ENCODE results near the gene DYNLL2.
A peak's percentile ranks its signal among the peaks of the same experiment; 100 is the strongest.

DYNLL2 gene

GRCh38 chr17:58084317-58084981, 1.2 kb downstream of the DYNLL2 start:
- TF ChIP-seq TAF1 (IDR thresholded peaks at IDR 0.05; ENCODE audit: low read depth, low read length), result no peak
- no peak for TF ChIP-seq POLR2AphosphoS5 (IDR thresholded peaks at IDR 0.05; ENCODE audit: low read depth, low read length)
- TF ChIP-seq PAX5 (IDR thresholded peaks at IDR 0.05; ENCODE audit: insufficient read depth, low read length, severe bottlenecking), result no peak
- no peak for TF ChIP-seq SPI1 (IDR thresholded peaks at IDR 0.05; ENCODE audit: low read depth, low read length)
- 0 out of 2 replicates have a peak, but pooled peaks have one; percentile 19 for TF ChIP-seq POU2F2 (IDR thresholded peaks at IDR 0.05; ENCODE audit: low read depth, low read length)
- no peak for TF ChIP-seq POLR2A (IDR thresholded peaks at IDR 0.05; ENCODE audit: low read depth, low read length)
- FAIRE-seq (peak; percentile 57), DNase-seq (ENCODE audit: insufficient read length, low spot score) (peak; percentile 35)

DNA sequence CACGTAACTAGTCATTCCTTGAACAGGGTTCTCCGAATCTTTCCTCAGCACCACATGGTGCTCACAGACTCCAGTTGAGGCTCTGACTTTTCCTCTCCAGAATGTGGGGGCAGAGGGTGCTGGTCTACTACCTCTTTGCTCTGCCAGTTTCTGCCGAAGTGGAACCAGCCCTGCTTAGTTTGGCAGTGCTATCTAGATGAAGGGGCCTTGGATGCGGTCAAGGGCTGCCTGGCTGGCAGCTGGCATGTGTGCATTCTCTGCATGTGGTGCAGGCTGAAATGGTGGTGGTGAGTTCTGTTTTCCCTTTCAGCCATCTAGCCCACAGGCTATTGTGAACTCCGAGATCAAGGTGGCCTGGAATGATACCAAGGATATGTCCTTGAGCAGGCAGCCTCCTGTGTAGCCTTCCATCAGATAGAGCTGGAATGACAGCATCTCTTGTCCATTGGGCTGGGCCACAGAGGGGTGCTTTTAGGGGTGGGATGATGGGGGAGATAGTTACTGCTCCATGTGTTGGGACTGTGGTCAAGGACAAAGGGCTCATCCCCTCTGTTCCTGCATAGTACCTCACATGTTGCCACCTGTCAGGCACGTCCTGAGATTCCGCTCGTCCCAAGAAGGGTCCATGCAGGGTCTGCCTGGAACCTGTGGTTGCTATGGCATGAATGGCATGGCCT, 2.0 kb downstream of the DYNLL2 start:
- FAIRE-seq (no peak), DNase-seq (ENCODE audit: insufficient read length, low spot score) (no peak)
- TF ChIP-seq TAF1 (IDR thresholded peaks at IDR 0.05; ENCODE audit: low read depth, low read length), result no peak
- no peak for TF ChIP-seq POU2F2 (IDR thresholded peaks at IDR 0.05; ENCODE audit: low read depth, low read length)
- TF ChIP-seq PAX5 (IDR thresholded peaks at IDR 0.05; ENCODE audit: insufficient read depth, low read length, severe bottlenecking), result no peak

DNA sequence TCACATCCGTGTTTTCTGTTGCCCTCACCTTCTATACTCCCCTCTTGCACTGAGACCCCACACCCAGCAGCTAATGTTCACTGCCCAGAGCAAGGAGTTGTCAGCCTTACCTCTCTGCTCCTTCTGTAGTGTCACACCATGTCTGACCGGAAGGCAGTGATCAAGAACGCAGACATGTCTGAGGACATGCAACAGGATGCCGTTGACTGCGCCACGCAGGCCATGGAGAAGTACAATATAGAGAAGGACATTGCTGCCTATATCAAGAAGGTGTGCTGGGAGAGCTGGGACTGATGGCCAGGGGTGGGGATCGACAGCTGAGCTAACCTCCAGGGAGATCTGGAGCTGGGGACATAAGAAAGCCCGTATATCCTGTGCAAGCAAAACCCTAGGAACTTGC, 3.7 kb downstream of the DYNLL2 start:
- no peak for TF ChIP-seq POLR2A (IDR thresholded peaks at IDR 0.05; ENCODE audit: low read depth, low read length)
- no peak for TF ChIP-seq POU2F2 (IDR thresholded peaks at IDR 0.05; ENCODE audit: low read depth, low read length)
- TF ChIP-seq TAF1 (IDR thresholded peaks at IDR 0.05; ENCODE audit: low read depth, low read length), result no peak
- TF ChIP-seq POLR2AphosphoS5 (IDR thresholded peaks at IDR 0.05; ENCODE audit: low read depth, low read length), result no peak
- TF ChIP-seq SPI1 (IDR thresholded peaks at IDR 0.05; ENCODE audit: low read depth, low read length), result no peak
- no peak for TF ChIP-seq PAX5 (IDR thresholded peaks at IDR 0.05; ENCODE audit: insufficient read depth, low read length, severe bottlenecking)
- DNase-seq (ENCODE audit: insufficient read length, low spot score), result no peak
- FAIRE-seq, result no peak

DNA sequence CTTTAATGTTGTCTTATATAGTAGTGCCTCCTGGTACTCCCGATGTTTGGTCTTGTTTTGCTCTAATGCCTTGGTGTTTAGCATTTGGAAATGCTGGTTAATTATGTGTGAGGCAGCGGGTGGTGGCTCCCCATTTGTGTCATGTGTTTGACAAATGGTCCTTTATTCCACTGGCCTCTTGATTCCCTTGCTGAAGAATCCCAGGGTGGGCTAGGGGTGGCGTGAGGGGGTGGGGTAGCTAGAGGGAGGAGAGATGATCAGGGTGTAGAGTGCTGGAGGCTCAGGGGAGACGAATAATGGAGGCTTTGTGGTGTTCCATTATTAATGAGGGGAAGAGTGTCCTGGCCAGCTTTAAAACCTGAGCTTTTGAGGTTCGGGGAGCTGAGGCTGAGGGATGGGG, 5.4 kb downstream of the DYNLL2 start:
- no peak for TF ChIP-seq TAF1 (IDR thresholded peaks at IDR 0.05; ENCODE audit: low read depth, low read length)
- TF ChIP-seq POLR2A (IDR thresholded peaks at IDR 0.05; ENCODE audit: low read depth, low read length), result no peak
- no peak for TF ChIP-seq PAX5 (IDR thresholded peaks at IDR 0.05; ENCODE audit: insufficient read depth, low read length, severe bottlenecking)
- no peak for TF ChIP-seq POLR2AphosphoS5 (IDR thresholded peaks at IDR 0.05; ENCODE audit: low read depth, low read length)
- no peak for TF ChIP-seq SPI1 (IDR thresholded peaks at IDR 0.05; ENCODE audit: low read depth, low read length)
- FAIRE-seq (no peak), DNase-seq (ENCODE audit: insufficient read length, low spot score) (no peak)

- TF ChIP-seq POU2F2 (IDR thresholded peaks at IDR 0.05; ENCODE audit: low read depth, low read length) (no peak), POLR2AphosphoS5 (IDR thresholded peaks at IDR 0.05; ENCODE audit: low read depth, low read length) (no peak), POLR2A (IDR thresholded peaks at IDR 0.05; ENCODE audit: low read depth, low read length) (no peak), SPI1 (IDR thresholded peaks at IDR 0.05; ENCODE audit: low read depth, low read length) (no peak), TAF1 (IDR thresholded peaks at IDR 0.05; ENCODE audit: low read depth, low read length) (no peak), PAX5 (IDR thresholded peaks at IDR 0.05; ENCODE audit: insufficient read depth, low read length, severe bottlenecking) (no peak)
- FAIRE-seq (no peak), DNase-seq (ENCODE audit: insufficient read length, low spot score) (no peak)
These were observed 5.9 kb downstream of the DYNLL2 start for GRCh38 chr17:58089111-58089510.

DNA sequence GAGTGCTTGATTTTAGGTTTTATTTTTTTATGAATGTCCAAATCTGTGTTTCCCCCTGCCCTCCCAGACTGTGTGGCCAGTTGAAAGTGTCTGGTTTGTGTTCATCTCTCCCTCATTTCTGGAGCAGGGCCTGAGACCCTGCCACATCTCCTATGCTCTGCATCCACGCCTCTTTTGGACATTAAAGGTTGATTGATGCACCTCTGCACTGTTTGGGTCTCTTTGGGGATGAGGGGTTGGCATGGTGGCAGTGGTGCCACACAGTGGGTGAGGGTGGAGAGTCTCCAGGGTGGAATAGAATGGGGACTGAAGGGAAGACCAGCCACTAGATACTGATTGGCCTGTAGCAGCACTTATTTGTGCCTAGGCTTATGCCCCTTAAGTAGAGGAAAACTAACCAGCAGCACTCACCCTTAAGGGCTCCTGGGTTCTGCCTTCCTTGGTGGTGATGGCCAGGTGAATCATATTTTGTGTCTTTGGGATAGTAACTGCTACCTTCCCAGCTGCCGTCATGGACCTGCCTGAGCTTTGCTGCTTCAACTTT, 7.9 kb downstream of the DYNLL2 start:
- no peak for DNase-seq (ENCODE audit: insufficient read length, low spot score)
- TF ChIP-seq SPI1 (IDR thresholded peaks at IDR 0.05; ENCODE audit: low read depth, low read length), result no peak
- TF ChIP-seq TAF1 (IDR thresholded peaks at IDR 0.05; ENCODE audit: low read depth, low read length), result no peak
- TF ChIP-seq PAX5 (IDR thresholded peaks at IDR 0.05; ENCODE audit: insufficient read depth, low read length, severe bottlenecking), result no peak
- TF ChIP-seq POLR2AphosphoS5 (IDR thresholded peaks at IDR 0.05; ENCODE audit: low read depth, low read length), result no peak
- TF ChIP-seq POLR2A (IDR thresholded peaks at IDR 0.05; ENCODE audit: low read depth, low read length), result no peak; the same call in 1 of the 2 replicates
- no peak for TF ChIP-seq POU2F2 (IDR thresholded peaks at IDR 0.05; ENCODE audit: low read depth, low read length)
- FAIRE-seq, result no peak

DNA sequence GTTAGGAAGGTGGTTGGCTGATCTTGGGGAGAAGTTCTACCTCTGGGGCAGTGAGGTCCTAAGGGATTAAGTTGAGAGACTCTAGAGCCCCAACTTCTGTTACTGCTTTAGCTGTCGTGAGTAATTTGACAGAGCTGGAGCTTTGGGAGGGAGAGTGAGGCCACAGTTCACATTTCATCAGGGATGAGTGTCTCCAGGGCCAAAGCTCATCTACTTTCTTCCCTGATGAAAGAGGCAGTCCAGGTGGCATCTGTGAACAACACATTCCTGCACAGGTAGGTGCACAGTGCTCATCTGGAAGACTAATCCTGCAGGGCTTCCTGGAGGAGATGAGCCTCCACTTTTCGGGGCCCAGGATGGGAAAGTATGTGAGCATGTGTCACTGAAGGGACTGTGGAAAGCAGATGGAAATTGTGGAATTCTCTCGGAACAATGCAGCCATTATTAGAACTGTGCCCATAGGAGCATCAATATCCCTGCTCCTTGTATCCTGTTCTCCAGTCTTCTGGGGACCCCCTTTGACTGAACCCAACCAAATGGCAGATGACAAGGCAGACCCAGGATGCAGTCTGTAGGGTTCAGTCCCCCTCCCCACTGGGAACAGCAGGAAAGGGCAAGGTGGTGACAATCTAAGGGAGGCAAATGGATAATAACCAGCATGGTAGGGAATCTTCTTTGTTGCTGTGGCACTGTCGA, 9.0 kb downstream of the DYNLL2 start:
- FAIRE-seq, result no peak
- no peak for DNase-seq (ENCODE audit: insufficient read length, low spot score)
- no peak for TF ChIP-seq PAX5 (IDR thresholded peaks at IDR 0.05; ENCODE audit: insufficient read depth, low read length, severe bottlenecking)
- TF ChIP-seq POLR2A (IDR thresholded peaks at IDR 0.05; ENCODE audit: low read depth, low read length), result 0 out of 2 replicates have a peak, but pooled peaks have one; percentile 16
- TF ChIP-seq TAF1 (IDR thresholded peaks at IDR 0.05; ENCODE audit: low read depth, low read length), result no peak

- FAIRE-seq (no peak), DNase-seq (ENCODE audit: insufficient read length, low spot score) (no peak)
- TF ChIP-seq POU2F2 (IDR thresholded peaks at IDR 0.05; ENCODE audit: low read depth, low read length) (no peak), POLR2A (IDR thresholded peaks at IDR 0.05; ENCODE audit: low read depth, low read length) (no peak), SPI1 (IDR thresholded peaks at IDR 0.05; ENCODE audit: low read depth, low read length) (no peak)
These were observed 9.7 kb downstream of the DYNLL2 start for GRCh38 chr17:58092797-58093385.

GRCh38 chr17:58094118-58094517, 10.9 kb downstream of the DYNLL2 start:
- no peak for FAIRE-seq
- no peak for DNase-seq (ENCODE audit: insufficient read length, low spot score)
- TF ChIP-seq PAX5 (IDR thresholded peaks at IDR 0.05; ENCODE audit: insufficient read depth, low read length, severe bottlenecking) (no peak), TAF1 (IDR thresholded peaks at IDR 0.05; ENCODE audit: low read depth, low read length) (no peak), POU2F2 (IDR thresholded peaks at IDR 0.05; ENCODE audit: low read depth, low read length) (no peak), POLR2A (IDR thresholded peaks at IDR 0.05; ENCODE audit: low read depth, low read length) (no peak), SPI1 (IDR thresholded peaks at IDR 0.05; ENCODE audit: low read depth, low read length) (no peak), POLR2AphosphoS5 (IDR thresholded peaks at IDR 0.05; ENCODE audit: low read depth, low read length) (no peak)

All from GM12891 (cell line).